ENCODE measurements around the gene TADA3.
A peak's percentile ranks its signal among the peaks of the same experiment; 100 is the strongest.

TADA3 gene

DNA sequence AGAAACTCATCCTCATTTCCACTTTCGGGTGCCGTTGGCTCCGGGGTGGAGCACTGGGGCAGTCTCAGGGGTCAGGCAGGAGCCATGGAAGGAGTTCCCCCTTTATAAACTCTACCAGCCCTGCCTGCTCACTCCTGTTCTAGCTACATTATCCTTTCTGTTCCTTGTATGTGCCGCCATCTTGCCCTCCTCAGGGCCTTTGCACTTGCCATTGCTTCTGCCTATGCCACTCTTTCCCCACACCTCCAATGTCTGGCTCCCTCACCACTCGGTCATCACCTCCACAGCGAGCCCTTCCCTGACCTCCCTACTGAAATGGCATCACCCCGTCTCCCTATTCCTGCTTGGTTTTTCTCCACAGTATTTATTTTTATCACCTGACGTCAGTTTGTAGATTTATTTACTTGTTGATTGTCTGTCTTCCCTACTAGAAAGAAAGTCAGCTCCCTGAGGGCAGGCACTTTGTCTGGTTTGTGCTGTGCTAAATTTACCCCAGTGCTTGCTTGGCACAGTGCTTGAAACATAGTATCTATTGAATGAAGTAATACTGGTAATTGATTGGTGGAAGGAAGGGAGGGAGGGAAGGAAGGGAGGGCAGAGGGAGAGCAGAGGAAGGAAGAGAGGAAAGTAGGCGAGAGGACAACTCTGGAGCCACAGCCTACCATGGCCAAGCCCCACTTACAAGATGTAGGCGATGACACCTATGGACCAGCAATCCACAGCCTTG is 31.3 kb downstream of the TADA3 start:
- no peak for DNase-seq

DNA sequence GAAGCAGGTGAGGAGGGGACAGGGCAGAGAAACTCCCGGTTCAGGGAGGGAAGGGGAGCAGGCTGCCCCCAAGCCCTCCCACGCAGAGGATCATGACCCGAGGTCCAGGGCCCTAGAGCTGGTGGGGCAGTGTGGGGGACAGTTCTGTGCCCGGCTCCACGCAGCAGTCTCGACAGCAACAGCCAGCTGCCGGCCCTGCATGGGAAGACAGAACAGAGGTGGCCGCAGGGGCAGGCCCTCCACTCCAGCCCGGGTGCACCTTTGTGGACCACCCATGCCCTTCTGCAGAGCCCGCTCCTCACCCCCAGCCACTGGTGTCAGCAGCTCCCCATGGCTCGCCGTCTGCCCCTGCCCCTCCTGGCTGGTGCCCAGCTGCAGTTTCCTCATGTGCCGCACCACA is 34.8 kb downstream of the TADA3 start:
- no peak for DNase-seq

DNA sequence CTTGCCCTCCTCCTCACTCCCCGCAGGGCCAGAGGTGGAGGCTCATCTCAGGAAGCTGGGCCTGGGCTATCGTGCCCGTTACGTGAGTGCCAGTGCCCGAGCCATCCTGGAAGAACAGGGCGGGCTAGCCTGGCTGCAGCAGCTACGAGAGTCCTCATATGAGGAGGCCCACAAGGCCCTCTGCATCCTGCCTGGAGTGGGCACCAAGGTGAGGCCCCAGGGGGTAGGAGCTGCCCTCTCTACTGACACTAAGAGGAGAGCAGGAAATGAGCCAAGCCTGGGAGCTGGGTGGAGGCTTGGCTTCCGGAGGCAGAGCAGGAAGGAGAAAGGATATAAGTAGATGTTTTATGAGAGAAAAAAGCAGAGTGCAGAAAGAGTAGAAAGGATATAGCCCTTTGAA is 37.6 kb downstream of the TADA3 start:
- DNase-seq: no peak

GRCh38 chr3:9750556-9751411 is 41.5 kb downstream of the TADA3 start:
- no peak for DNase-seq

DNA sequence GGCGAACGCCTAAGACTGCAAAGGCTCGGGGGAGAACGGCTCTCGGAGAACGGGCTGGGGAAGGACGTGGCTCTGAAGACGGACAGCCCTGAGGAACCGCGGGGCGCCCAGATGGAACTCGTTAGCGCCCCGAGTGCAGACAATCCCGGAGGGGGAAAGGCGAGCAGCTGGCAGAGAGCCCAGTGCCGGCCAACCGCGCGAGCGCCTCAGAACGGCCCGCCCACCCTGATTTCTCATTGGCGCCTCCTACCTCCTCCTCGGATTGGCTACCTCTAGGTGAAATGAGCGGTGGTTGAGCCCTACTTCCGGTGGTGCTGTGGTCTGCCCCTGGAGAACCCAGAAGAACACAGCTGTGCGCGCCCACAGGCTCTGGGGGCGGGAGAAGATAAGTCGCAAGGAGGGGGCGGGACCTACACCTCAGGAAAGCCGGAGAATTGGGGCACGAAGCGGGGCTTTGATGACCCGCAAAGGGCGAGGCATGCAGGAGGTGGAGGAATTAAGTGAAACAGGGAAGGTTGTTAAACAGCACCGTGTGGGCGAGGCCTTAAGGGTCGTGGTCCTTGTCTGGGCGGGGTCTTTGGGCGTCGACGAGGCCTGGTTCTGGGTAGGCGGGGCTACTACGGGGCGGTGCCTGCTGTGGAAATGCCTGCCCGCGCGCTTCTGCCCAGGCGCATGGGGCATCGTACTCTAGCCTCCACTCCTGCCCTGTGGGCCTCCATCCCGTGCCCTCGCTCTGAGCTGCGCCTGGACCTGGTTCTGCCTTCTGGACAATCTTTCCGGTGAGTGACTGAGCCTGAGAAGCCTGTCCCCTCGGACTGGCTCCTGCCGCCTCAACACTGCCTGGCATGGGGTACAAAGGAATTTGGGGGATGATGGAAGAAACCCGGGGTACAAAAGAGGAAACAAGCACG is 42.4 kb downstream of the TADA3 start, which contains the start of gene OGG1:
Gene OGG1, plus strand, starts transcription at position 308 of the 911 bp plus-strand sequence. Its CDS starts 335 bp downstream, at position 643.
- peak; percentile 98 to 99 (median 98) for DNase-seq

DNA sequence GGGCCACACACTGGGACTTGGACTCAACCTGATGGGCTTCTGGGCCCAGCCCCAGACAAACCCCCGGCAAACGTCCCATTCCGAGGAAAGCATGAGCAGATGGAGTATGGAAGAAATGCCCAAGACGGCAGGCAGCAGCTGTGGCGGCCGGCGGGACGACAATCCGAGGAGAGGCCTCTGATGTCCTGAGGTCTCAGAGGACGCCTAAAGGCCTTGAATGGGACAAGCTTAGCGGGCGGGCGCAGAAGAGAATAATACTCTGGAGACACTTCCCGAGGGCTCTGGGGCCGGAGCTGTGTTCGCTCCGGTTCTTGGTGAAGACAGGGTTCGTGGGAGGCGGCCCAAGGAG is 43.0 kb downstream of the TADA3 start:
- DNase-seq: no peak

DNA sequence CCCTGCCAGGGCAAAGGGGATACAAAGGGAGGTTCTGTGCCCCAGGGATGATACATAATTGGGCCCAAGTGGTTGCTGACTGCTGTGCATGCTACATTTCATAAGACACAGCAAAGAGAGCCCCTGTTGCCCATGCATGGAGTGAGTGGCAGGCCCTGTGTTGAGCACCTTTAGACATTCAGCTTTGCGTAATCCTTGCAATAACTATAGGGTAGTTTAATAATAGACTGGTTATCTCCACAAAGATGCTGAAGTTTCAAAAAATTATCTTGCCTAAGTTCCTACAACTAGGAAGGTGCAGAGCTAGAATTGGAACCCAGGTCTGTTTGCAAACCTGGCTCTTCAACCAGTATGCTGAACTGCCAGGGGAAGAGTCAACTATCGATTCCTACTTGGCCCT is 44.2 kb downstream of the TADA3 start:
- DNase-seq: no peak

GRCh38 chr3:9747267-9747666 is 45.0 kb downstream of the TADA3 start:
- DNase-seq: peak; percentile 56 to 74 (median 70)

DNA sequence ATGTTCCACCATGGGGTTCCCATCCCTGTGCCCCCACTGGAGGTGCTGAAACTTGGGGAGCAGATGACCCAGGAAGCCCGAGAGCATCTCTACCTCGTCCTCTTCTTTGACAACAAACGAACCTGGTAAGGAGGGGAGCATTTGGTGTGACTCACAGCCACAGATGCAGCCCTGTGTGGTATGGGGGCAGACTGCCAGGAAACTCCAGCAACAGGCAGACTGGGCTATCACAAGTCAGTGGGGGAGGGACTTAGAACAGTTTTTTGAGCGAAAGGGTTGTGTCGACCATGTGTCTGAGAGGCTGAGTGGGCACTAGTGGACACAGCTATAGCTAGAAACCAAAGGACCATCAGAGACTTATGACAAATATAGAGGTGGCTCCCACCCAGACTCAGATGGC is 45.9 kb downstream of the TADA3 start:
- no peak for DNase-seq

DNA sequence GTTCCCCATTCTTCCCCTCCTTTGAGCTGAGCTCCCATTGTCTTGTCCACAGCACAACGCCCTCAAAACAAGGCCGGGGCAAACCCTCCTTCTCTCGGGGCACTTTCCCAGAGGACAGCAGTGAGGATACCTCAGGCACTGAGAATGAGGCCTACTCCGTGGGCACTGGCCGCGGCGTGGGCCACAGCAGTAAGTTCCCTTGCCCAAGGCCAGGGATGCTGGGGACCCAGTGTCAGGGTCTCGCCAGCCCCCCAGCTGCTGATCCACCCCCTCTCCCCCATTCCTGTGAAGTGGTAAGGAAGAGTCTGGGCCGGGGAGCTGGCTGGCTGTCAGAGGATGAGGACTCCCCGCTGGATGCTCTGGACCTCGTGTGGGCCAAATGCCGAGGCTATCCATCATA is 46.8 kb downstream of the TADA3 start:
- DNase-seq: no peak

- DNase-seq: no peak
These were observed 48.1 kb downstream of the TADA3 start for GRCh38 chr3:9744162-9744561.

- DNase-seq: no peak
These were observed 48.7 kb downstream of the TADA3 start for GRCh38 chr3:9743548-9743947.

- no peak for DNase-seq
These were observed 49.7 kb downstream of the TADA3 start for GRCh38 chr3:9742560-9742959.

DNA sequence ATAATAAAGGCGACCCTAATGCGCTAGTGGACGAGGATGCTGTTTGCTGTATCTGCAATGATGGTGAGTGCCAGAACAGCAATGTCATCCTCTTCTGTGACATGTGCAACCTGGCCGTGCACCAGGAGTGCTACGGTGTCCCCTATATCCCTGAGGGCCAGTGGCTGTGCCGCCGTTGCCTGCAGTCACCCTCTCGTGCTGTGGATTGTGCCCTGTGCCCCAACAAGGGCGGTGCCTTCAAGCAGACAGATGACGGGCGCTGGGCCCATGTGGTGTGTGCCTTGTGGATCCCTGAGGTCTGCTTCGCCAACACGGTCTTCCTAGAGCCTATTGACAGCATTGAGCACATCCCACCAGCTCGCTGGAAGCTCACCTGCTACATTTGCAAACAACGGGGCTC is 53.1 kb downstream of the TADA3 start:
- DNase-seq: no peak

DNA sequence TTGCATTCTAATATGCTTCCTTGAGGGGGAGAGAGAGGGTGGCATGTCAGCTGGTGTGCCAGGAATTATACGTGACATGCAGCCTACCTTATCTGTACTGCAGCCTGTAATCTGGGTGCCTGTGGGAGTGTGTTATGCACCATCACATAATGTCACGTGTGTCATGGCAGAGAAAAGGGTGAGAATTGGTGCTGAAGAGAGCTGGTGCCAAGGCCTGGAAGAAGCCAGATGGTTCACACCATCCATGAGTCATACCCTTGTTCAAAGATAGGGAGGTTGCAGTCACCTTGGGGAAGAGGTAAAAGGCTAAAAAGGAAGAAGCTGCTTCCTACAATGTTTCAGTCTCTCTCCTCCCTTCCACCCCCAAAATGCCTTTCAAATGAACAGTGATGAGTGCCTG is 55.4 kb downstream of the TADA3 start:
- DNase-seq: no peak

DNA sequence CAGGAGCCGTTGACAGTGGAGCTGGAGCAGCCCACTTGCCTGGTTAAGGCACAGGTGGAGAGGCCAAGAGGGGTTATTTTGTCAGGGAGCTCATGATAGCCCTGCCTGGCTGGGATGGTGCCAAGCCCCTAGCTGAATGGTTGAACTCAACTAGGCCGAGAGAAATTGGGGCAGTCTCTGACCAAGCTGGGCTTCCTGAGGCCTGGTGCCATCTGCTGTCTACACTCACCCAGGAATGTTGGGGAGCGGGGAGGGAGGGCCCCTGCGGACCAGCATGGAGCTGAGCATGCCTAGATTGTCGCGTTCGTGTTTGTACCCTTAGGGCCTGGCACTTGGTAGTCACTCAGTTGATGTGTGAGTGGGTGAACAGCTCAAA is 59.5 kb downstream of the TADA3 start:
- peak in 2 of 3 donors; percentile 19 to 44 for DNase-seq

GRCh38 chr3:9732080-9732739 is 60.1 kb downstream of the TADA3 start:
- peak; percentile 74 to 85 (median 81) for DNase-seq

- peak; percentile 98 to 100 (median 100) for DNase-seq
These were observed 60.8 kb downstream of the TADA3 start, which contains the start of gene BRPF1 for GRCh38 chr3:9731206-9732079. Gene BRPF1 (plus strand): TSS chr3:9731735. CDS start chr3:9734141, 2,406 bp downstream.

DNA sequence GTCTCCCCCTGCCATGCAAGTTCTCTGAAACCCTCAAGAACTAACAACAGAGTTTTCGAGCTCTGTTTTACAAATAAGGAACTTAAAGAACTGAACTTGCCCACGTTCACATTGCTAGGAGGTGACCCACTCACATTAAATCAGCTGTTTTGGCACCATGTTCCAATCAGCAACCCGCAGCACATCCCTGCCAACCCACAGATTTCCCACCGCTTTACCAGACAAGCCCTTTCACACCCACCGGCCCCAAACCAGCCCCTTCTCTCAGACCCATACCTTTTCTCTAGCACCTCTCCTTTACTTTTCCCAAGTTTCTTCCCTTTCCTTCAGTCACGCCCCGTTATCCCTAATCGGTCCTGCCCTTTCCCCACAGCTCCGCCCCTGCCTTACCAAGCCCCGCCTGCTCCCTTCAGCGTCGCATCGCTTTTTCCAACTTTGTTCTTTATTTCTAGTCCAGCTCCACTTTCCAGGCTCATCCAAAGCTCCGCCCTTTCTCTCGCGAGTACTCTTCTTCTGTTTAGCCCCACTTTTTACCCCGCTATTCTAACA is 61.5 kb downstream of the TADA3 start:
- DNase-seq: peak in 2 of 3 donors; percentile 59 to 66
